Mucosa of rectum (tissue), 2 donors: ENCODE results near the gene NFS1.
A peak's percentile ranks its signal among the peaks of the same experiment; 100 is the strongest.
"Not testable (repeated sequence)": the region's sequence is repeated elsewhere in the genome, so short reads cannot be mapped to it uniquely, and the experiment has no call there.

Experiments used
- H3K27ac ChIP-seq, 2 donors: one replicate each; pipeline ENCODE4 v1.7.0; 2013; ENCODE audit warnings: inconsistent platforms in 2 of 2, low read depth in 2 of 2, low read length in 2 of 2
- H3K27me3 ChIP-seq, 2 donors: one replicate each; pipeline ENCODE4 v1.7.0; 2013; ENCODE audit warnings: low read length in 2 of 2; ENCODE audit not compliant: control insufficient read depth in 2 of 2, insufficient read depth in 2 of 2
- H3K36me3 ChIP-seq, 2 donors: one replicate each; pipeline ENCODE4 v1.7.0; 2013; ENCODE audit warnings: low read length in 2 of 2; ENCODE audit not compliant: control insufficient read depth in 2 of 2, insufficient read depth in 2 of 2
- H3K4me1 ChIP-seq, 2 donors: one replicate each; pipeline ENCODE4 v1.7.0; 2013; ENCODE audit warnings: low read length in 2 of 2, mild to moderate bottlenecking in 1 of 2; ENCODE audit not compliant: control insufficient read depth in 2 of 2, insufficient read depth in 2 of 2
- H3K4me3 ChIP-seq, 2 donors: one replicate each; pipeline ENCODE4 v1.7.0; 2013; ENCODE audit warnings: low read length in 2 of 2
- H3K9ac ChIP-seq, 2 donors: one replicate each; pipeline ENCODE4 v1.7.0; 2013; ENCODE audit warnings: low read length in 2 of 2, low read depth in 1 of 2, mild to moderate bottlenecking in 1 of 2
- H3K9me3 ChIP-seq, 2 donors: one replicate each; pipeline ENCODE4 v1.7.0; 2013; ENCODE audit warnings: low read length in 2 of 2; ENCODE audit not compliant: control insufficient read depth in 2 of 2
- donor health status: healthy.
- donor health status: Normal muscosa, but diverticular disease.

NFS1 gene

GRCh38 chr20:35699127-35699956, at the start of gene NFS1, which contains the start of gene ROMO1:
Gene NFS1, minus strand, starts transcription at chr20:35699352. Its CDS starts 64 bp downstream, at chr20:35699288.
Gene ROMO1, plus strand, starts transcription at chr20:35699405. Its CDS starts 228 bp downstream, at chr20:35699633.
- Histone ChIP-seq H3K27ac (peak within 1 kb of the TSS; percentile 89 to 94), H3K4me3 (peak within 1 kb of the TSS; percentile 94 to 99), H3K36me3 (peaks cover 27 to 37% of the 10 kb centered on the region in 2 donors), H3K9ac (peak within 1 kb of the TSS; percentile 93 to 98), H3K4me1 (peaks cover 18 to 20% of the 10 kb centered on the region in 2 donors), H3K27me3 (no peaks in the 10 kb centered on the region), H3K9me3 (no peaks in the 10 kb centered on the region)

- Histone ChIP-seq H3K4me1 (peaks cover 16 to 17% of the 10 kb centered on the region in 2 donors), H3K36me3 (peaks cover 10 to 12% of the 10 kb centered on the region in 2 donors), H3K9ac (peak overlapping the region in 1 of 2 donors; percentile 24), H3K27ac (peak overlapping the region; percentile 93 to 96)
- not testable (repeated sequence) for H3K9me3 ChIP-seq, H3K27me3 ChIP-seq, H3K4me3 ChIP-seq
Observed at GRCh38 chr20:35744492-35744841, 45.3 kb upstream of the NFS1 start.

- Histone ChIP-seq H3K9me3 (no peaks in the 10 kb centered on the region), H3K27ac (peak overlapping the region; percentile 93 to 96), H3K4me3 (peak overlapping the region in 1 of 2 donors; percentile 94), H3K36me3 (peaks cover 15 to 16% of the 10 kb centered on the region in 2 donors), H3K27me3 (no peaks in the 10 kb centered on the region), H3K9ac (peak overlapping the region; percentile 96 to 100), H3K4me1 (peaks cover 20 to 21% of the 10 kb centered on the region in 2 donors)
Observed at GRCh38 chr20:35743693-35744491, 44.7 kb upstream of the NFS1 start.

GRCh38 chr20:35742741-35743523, 43.8 kb upstream of the NFS1 start:
- Histone ChIP-seq H3K4me1 (peaks cover 21 to 24% of the 10 kb centered on the region in 2 donors), H3K4me3 (peak overlapping the region; percentile 86 to 94), H3K36me3 (peaks cover 25 to 26% of the 10 kb centered on the region in 2 donors)

GRCh38 chr20:35741892-35742740, 43.0 kb upstream of the NFS1 start, which contains the start of gene RBM39:
Gene RBM39, minus strand, starts transcription at chr20:35742260. Its CDS starts 1,386 bp downstream, at chr20:35740874.
- Histone ChIP-seq H3K4me1 (peaks cover 21 to 24% of the 10 kb centered on the region in 2 donors), H3K27ac (peak within 1 kb of the TSS; percentile 99 to 100), H3K9me3 (no peaks in the 10 kb centered on the region), H3K4me3 (peak within 1 kb of the TSS; percentile 86 to 99), H3K36me3 (peaks cover 27 to 30% of the 10 kb centered on the region in 2 donors), H3K9ac (peak within 1 kb of the TSS; percentile 100), H3K27me3 (no peaks in the 10 kb centered on the region)

More at GRCh38 chr20:35742741-35743523, 43.8 kb upstream of the NFS1 start:
- Histone ChIP-seq H3K27ac (peak overlapping the region; percentile 93 to 96), H3K9ac (peak overlapping the region; percentile 96 to 100), H3K27me3 (no peaks in the 10 kb centered on the region), H3K9me3 (no peaks in the 10 kb centered on the region)

GRCh38 chr20:35739294-35740163, 40.4 kb upstream of the NFS1 start:
- Histone ChIP-seq H3K27me3 (no peaks in the 10 kb centered on the region), H3K27ac (peak overlapping the region in 1 of 2 donors; percentile 13), H3K9ac (no peak overlapping the region), H3K4me3 (peak overlapping the region; percentile 79 to 99), H3K36me3 (peaks cover 48 to 52% of the 10 kb centered on the region in 2 donors), H3K4me1 (peaks cover 22 to 32% of the 10 kb centered on the region in 2 donors), H3K9me3 (no peaks in the 10 kb centered on the region)

- Histone ChIP-seq H3K27me3 (no peaks in the 10 kb centered on the region), H3K4me1 (peaks cover 23 to 31% of the 10 kb centered on the region in 2 donors), H3K9me3 (no peaks in the 10 kb centered on the region), H3K27ac (no peak overlapping the region), H3K9ac (no peak overlapping the region), H3K36me3 (peaks cover 57 to 60% of the 10 kb centered on the region in 2 donors), H3K4me3 (peak overlapping the region in 1 of 2 donors; percentile 8)
Observed at GRCh38 chr20:35738410-35739179, 39.4 kb upstream of the NFS1 start.

DNA sequence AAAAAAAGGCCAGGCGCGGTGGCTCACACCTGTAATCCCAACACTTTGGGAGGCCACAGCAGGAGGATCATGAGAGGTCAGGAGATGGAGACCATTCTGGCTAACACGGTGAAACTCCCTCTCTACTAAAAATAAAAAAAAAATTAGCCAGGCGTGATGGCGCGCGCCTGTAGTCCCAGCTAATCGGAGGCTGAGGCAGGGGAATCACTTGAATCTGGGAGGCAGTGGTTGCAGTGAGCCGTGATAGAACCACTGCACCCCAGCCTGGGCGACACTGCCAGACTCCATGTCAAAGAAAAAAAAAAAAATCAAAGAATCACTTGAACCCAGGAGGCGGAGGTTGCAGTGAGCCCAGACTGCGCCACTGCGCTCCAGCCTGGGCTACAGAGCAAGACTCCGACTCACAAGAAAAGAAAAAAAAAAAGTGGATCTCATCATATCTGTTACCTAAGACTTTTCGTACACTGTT, 38.7 kb upstream of the NFS1 start:
- Histone ChIP-seq H3K4me3 (no peak overlapping the region), H3K9ac (no peak overlapping the region), H3K27ac (no peak overlapping the region), H3K27me3 (no peaks in the 10 kb centered on the region), H3K4me1 (peaks cover 17 to 24% of the 10 kb centered on the region in 2 donors), H3K9me3 (no peaks in the 10 kb centered on the region), H3K36me3 (peaks cover 64 to 67% of the 10 kb centered on the region in 2 donors)
